Putamen (tissue), 1 donor: ENCODE measurements around the gene KIRREL3.

Experiments used
- DNase-seq: peaks from one replicate; pipeline ENCODE4 v3.0.0-alpha.2; 2016; ENCODE audit warnings: low spot score

Gene KIRREL3

DNA sequence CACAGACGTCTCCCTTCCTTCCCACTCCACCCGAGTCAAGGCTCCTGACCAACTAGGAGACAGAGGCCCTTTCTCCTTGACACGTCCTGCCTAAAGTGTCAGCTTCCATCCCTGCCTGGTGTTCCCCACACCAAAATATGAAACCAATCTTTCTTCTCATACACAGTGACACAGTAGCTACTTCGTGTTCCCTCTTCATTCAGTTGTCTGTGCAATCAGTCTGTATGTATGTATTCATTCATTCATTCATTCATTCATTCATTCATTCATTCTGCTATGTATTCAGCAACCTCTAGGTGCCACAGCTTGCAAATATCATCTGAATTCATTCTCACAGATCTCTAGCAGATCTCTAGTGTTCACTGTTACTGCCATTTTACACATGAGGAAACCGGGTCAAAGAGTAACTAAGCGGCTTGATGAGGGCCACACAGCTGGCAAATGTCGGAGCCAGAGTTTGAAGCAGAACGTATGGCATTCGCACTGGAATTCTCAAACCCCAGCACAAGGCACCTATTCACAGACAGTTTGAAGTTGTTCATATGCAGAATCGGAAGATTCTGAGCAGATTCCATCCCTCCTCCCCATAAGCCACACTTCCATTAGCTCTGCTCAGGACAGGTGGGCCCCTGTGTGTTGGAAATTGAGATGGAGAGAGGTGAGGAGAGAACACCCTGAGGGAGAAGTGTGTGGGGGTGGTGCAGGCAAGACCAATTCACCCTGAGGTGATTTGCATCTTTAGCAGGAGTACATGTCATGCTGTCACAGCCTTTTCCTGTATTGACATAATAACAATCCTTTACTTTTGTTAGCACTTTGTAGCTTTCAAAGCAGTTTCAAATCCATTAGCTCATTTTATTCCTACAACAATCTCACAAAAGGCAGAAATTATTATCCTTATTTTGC lies 369.4 kb downstream of the KIRREL3 start:
- no peak for DNase-seq

DNA sequence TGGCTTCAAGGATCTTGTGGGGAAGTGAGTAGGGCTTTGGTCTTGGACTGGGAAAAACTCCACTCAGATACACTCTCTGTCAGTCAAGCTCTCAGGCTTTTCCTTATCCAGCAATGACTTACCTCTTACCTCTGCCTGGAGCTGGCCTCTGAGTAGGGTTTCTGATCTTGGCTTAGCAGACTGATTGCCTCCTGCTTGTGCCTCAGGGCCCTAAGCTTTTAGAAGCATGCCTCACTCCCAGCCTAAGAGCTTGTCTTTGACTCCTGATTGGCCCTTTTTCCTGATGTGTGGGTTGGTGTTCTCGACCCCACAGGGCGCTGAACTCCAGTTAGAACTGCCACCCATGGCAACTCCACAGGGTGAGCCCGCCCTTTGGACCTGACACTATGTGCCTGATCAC lies 370.1 kb downstream of the KIRREL3 start:
- no peak for DNase-seq

DNA sequence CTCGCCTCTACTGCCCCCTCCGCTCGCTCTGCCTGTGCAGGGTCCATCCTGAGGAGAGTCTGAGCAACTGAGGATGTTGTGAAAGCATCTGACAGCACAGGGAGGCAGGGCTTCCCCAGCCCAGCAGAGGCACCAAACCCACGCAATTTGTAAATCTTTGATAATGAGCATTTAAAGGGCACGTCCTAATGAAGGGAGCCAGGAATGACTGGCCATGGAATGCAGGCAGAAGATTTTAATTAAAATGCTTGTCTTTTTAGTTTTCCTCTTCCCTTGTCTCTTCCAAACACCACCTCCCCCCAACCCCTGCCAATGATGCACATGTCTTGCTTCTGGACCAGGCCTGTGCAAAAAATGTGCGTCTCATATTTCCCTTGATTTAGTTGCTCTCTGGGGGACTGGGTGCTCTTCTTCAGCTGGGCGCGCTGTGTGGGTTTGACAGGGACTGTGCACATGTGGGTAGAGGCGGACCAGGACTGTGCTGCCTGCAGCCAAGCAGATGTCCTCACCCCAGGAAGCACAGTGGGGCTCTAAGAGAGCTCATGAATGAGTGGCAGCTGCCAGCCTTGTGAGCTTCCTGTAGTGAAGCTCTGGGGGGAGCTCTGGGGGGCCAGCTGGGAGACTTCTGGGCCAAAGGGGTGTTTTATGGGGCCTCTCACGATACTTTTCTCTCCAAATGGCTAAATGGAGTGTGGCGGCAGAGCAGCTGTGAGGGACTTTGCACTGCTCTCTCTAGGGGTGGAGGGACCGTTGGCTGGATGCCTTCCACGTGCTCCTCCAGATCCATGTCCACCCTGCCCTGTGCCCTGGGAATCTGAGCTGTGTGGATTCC lies 371.6 kb downstream of the KIRREL3 start:
- DNase-seq, result peak; percentile 92

DNA sequence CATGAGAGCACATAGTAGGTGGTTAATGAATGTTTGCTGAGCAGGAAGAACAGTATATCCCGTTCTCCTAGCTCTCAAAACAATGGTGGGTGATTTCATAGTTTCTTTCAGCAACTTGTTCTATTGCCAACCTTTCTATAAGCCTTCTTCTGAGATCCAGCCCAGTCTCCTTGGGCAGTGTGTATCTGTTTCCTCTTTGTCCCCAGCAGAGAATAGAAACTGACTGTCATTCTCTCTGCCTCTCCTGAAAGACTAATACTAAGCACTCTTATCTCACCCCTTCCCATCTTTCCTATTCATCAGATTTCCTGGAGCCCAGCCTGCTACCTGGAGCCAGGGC lies 372.1 kb downstream of the KIRREL3 start:
- DNase-seq, result no peak

DNA sequence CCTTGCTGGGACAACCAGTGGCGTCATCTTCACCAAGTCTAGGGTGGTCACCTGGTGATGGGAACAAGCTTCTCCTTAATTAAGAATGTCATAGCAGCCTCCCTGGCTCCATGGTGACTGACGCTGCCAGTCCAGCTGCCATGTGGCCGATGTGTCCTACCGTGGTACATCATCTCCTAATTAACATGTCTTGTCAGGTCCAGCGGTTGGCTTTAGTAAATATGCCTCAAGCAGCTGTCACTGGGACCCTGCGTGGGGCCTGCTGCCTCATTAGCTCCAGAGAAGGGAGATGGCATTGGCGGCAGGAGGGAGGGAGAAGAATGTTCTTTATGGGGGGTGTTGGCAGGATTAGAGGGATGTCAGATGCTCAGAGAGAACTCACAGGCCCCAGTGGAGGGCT lies 373.1 kb downstream of the KIRREL3 start:
- no peak for DNase-seq

DNA sequence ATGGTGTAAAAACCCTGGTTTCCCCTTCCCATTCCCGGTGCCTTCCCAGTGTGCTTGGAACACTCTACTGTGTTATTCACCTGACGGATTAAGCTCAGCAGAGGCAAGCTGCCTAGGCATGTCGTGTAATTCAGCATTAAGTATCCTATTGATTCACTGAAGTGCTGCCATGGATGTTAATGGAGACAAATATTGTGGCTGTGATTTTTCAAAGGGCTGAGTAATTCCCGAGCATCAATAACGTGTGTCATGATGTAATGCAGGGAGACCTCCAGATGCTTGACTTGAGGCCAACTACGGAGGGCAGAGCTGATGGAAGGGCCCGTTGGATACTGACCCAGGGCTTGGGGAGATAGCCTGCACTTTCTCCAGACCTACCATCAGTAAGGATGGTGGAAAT lies 376.1 kb downstream of the KIRREL3 start:
- no peak for DNase-seq

DNA sequence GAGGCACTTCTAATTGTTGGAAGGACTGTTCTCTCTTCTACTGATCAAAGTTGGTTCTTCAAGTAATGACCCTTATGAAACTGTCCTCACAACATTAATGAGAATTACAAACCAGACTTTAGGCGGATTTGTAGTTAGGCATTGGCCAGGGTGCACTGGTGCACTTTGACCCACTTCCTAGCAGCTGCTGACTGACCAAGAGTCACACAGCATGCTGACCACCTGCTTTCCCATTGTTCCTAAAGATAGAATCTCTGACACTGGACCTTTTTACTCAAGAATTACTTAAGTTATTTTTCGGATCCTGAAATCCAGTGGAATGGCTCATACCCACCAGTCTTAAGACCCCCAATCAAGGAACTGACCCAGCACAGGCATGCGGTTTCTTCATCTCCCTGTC lies 381.1 kb downstream of the KIRREL3 start:
- no peak for DNase-seq

DNA sequence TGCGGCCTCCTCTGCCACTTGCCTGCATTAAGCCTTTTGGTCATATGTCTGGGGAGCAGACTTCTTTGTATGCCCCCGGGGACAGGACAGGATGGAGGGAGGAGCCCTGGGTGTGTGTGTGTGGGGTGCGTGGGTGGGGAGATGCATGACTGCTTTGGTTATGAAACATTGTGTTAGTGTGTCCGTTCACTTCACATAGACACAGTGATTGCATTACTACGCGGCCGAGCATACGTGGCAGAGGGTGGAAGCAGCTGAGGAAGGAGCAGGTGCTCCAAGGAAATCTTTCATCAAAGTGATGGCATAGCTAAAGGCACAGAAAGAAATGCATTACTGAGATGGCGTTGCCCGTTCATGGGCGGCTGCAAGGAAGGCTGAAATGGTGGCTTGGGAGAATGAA lies 384.7 kb downstream of the KIRREL3 start:
- DNase-seq, result no peak

DNA sequence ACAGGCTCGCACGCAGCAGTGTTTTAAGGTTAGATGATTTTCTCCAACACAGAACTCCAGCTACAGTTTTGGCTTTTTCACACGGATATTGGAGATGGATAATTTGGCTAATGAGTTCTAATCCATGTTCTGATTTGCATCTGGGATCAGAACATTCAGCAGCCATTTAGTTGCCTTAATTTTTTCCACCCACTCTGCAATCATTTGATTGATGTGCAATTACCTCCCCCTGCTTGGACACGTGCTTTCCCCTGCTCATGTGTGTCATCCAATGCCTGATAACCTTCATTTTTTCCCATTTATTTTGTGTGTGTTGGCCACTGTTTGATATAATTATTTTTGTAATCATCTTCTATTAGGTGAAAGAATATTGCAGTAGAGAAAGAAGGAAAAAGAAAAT lies 387.3 kb downstream of the KIRREL3 start:
- DNase-seq, result peak; percentile 71

DNA sequence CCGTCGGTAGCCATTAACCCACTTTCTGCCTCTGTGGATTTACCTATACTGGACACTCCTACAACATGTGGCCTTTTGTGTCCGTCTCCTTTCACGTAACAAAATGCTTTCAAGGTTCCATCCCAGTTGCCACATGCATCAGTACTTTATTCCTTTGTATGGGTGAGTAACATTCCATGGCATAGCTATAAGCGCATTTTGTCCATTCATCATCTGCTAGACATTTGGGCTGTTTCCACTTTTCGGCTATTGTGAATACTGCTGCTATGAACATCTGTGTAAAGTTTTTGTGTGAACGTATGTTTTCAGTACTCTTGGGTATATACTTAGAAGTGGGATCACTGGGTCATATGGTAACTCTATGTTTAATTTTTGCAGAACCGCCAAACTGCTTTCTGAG lies 387.9 kb downstream of the KIRREL3 start:
- no peak for DNase-seq

DNA sequence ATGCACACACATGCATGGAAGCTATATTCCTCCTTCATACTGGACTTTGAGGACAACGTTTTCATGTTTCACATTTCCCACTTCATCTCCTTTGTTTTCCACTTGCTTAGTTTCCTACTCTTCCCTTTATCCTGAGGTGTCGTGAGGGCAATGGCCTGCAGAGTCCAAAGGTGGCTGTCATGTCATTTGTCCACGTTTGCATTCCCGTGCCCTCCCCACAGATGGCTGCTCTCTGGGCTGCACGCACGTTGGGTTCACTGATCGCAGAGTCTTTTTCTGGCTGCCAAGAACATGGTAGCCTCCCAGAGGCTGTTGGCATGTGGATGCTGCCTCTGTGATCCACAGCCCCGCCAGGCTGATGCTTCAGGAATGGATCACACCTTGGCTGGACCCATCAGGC lies 389.1 kb downstream of the KIRREL3 start:
- DNase-seq, result no peak

DNA sequence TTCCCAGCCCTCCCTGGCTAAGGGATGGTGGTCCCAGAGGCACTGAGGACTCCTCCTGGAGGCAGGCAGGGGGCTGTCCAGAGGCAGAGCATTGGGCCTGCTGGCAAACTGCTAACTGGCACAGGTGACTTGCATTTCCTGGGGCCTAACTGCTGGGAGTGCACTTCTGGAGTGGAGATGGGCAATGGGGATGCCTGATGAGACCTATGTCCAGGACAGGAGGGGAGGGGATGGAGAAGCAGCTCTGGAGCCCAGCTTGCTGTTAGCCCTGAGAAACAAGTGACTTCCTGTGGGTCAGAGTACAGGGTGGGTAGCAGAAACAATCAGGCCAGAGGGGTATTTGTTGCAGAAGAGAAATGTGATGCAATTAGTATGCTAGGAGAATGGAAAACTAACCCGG lies 391.9 kb downstream of the KIRREL3 start:
- DNase-seq, result no peak

DNA sequence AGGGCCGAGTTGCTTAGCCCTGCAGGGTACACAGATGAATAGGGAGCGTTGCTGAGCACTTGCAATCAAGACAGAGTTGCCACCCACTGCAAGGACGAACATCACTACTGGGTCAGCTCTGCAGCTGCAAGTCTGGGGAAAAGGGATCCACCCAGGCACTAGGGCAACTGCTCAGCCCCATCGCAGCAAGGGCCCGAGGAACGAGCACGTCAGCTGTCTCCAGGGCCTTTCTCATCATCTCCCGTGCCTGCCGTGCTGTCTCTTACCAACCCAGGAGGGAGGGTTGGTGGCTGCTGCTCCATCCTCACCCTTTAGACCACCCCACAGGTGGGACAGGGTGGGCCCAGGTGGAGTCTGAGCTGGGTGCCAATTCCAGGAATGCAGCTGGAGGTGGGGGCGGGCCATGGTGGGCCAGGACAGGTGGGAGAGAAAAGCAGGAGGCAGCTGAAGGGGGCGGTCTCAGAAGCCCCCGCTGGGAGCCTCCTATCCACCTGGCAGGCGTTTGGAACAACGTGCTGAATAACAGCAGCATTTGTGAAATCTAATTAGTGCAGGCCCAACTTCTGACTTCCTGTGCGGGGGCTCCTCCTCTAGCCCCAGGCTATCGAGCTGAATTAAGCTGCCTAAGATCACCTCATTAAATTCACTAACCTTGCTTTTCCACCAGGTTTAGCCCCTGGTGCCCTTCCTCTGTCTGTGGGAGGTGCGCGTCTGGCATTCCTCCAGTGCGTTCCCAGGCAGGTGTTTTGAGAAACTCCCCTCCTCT lies 392.6 kb downstream of the KIRREL3 start:
- no peak for DNase-seq

DNA sequence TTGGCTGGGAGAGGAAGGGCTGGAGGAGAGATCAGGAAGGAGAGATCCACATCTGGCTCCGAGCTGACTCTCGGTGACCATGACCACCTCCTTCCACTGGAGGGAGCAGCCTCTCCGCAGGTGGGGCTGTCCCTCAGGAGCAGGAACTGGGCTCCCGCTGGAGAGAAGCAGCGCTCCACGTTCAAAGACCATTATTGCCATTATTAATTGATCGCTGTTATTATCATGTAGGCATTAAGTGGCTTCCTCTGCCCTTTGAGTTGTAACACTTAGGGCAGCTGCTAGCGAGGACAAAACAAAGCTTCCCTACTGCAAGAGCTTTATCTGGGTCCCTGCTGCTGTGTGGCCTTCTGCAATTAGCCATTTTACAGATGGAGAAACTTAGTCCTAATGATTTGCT lies 393.2 kb downstream of the KIRREL3 start:
- DNase-seq, result peak; percentile 73

DNA sequence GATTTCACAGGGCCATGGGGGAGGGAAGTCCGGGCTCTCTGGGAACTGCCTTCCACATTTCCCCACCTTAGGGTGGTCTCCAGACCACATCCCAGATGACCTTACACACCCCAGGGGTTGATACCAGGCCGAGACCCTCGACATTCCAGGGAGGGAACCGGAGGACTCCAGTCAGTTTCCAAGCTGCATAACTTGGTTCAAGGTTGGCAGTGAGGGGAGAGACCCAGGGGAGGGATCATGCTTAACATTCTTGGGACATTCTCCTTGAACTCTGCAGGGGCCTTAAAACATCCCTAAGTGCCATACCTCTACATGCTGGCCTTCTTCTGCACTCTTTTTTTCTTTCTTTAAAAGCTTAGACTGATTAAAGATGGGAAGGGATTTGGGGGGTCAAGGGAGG lies 394.1 kb downstream of the KIRREL3 start:
- no peak for DNase-seq

DNA sequence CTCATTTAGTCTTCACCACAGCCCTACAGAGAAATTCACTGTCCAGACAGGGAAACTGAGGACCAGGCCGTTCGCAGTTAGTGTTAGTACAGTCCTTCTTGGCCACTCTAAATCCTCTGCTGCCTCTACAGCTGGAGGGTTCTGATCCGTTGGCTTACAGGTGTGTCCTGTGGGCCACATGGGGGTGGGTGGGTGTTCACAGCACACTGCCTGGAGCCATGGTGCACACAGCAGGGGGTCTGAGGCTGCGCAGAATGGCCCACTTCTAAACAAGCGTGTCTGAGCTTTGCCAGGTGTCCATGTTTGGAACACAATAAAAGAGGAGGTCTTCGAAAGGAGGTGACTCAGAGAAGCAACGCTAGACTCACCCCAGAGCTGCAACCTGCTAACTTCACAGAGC lies 396.1 kb downstream of the KIRREL3 start:
- DNase-seq, result no peak

DNA sequence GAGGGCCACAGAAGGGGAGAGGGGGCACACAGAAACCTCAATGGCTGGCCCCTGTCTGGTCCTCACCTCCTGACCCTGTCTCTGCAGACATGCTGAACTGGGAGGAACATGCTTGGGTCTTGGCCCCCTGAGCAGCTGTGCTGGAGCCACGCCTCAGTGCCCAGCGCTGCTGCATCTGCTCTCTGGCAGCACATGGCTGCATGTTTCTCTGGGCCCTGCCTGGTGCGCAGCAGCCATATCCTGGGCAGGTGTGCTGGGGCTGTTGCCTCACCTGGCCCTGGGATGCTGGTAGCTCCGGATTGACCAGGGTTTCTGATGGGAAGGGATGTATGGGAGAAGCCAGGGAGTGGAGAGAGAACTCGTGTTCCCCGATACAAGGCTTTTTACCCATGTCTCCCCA lies 397.1 kb downstream of the KIRREL3 start:
- no peak for DNase-seq

DNA sequence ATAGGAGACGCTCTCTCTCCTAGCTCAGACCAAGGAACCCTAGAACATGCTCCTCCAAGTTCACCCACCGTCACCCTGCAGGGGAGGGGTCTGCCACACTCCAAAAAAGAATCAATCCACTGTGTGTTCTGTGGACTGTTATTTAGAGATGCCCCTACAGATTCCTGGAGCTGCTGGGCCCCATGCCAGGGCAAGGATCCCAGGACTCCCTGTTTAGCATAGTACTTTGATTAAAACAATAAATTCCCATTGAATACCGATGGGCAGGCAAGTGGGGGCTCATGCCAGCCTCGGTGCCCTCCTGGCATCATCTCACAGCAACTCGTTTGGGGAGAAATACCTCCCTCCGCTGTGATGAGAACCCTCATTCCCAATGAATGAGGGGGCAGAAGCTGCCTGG lies 397.6 kb downstream of the KIRREL3 start:
- no peak for DNase-seq

DNA sequence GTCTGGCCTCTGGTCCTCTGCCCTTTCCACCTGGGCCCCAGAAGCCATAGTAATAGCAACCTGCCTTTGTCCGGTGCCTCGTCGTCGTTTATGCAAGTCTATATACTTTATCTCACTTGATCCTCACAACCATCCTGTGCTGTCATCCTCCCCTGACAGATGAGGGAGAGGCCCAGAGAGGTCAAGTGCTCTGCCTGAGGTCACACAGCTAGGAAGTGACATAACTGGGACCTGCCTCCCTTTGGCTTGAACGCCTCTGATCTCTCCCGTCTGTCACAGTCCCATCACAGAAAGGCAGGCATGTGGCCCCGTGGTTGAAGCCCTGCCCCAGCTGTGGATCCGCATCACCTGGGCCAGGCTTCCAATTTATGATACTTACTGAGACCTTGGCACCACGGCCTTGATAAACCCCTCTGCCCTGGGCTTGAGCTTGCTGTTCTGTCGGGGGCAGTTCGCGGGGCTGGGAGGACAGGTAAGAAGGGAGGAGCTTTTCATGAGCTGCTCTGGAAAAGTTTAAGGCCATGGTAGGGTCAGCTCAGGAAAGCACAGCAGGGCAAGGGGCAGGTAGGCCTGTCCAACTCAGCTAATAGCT lies 398.1 kb downstream of the KIRREL3 start:
- no peak for DNase-seq

DNA sequence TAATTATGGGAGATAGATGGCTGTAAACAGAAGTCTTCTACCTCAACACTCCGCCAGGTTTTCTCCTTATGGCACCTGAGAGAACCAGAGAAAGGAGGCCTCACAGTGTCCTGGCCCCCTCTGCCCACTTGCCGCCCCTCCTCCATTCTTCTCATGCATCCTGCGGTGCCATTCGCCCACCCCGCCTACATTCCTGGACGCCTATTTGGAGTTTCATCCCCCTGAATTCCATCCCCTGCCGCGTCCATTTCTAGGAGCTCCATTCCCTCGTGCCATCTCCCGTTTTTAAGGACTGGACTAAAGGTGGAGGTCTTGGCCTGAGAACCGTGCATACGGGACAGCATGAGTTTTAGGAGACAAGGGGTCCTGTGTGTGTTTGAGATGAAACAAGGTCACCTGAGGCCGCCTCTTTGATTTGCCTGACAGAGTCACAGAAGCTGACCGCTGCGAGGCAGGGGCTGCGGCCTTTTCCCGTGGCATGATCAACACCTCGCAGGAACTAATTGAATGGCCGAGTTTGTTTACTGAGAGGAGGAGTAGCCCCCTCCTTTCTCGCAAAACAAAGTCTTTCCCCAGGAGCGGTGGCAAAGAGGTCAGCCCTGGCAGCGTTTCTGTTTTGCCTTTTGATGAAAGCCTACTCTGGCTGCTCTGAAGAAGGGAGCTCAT lies 398.9 kb downstream of the KIRREL3 start:
- no peak for DNase-seq

DNA sequence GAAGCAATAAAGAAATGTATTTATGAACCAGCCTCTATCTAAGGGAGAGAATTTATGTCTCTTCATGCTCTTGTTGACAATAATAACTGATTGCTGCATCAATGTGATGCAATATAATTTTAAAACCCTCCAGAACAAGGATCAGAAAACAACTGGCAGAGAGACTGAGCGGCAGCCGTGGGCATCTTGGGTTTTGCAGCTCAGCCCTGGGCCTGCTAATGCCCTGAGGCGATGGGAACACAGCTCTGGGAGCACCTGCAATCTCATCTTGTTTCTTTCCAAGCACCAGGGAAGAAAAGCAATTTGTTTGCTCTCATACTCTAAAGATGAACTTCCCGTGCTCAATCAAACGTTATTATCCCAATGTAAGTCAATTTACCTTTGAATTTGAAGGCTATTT lies 399.4 kb downstream of the KIRREL3 start:
- no peak for DNase-seq
